ENCODE results near the gene JOSD2.

JOSD2 gene

GRCh38 chr19:50551034-50551714 lies 40.2 kb upstream of the JOSD2 start:
- H3K36me3 ChIP-seq (replicated peaks; ENCODE audit: insufficient read depth, low read length) = no peaks in the 10 kb centered on the region

GRCh38 chr19:50550594-50550966 lies 39.6 kb upstream of the JOSD2 start:
- no peaks in the 10 kb centered on the region for H4K20me1 ChIP-seq (ENCODE audit: insufficient read depth, low read length)
- H3K9me3 ChIP-seq (replicated peaks; ENCODE audit: insufficient read depth, low read length) = no peaks in the 10 kb centered on the region
- no peak overlapping the region for H3K27ac ChIP-seq (ENCODE audit: low read length)
- H3K9ac ChIP-seq (ENCODE audit: low read length) = no peak overlapping the region
- H3K36me3 ChIP-seq (replicated peaks; ENCODE audit: insufficient read depth, low read length) = no peaks in the 10 kb centered on the region
- no peak overlapping the region for H3K4me3 ChIP-seq (ENCODE audit: low read length)
- peaks cover 89% of the 10 kb centered on the region for H3K27me3 ChIP-seq (replicated peaks; ENCODE audit: insufficient read depth, low read length)
- no peak overlapping the region for H3K4me2 ChIP-seq (ENCODE audit: low read depth, low read length)
- H3K4me1 ChIP-seq (ENCODE audit: low read length) = no peaks in the 10 kb centered on the region
- H2AFZ ChIP-seq (ENCODE audit: low read length) = no peak overlapping the region
- H3K9me2 ChIP-seq (replicated peaks; ENCODE audit: insufficient read depth, low read length) = no peaks in the 10 kb centered on the region
- no peaks in the 10 kb centered on the region for H3F3A ChIP-seq (ENCODE audit: insufficient read depth, low read length)
- TF ChIP-seq EZH2phosphoT487 (IDR thresholded peaks at IDR 0.05; ENCODE audit: low read length) (no peak), CTCF (IDR thresholded peaks at IDR 0.05; ENCODE audit: low read length) (no peak), EZH2 (optimal IDR thresholded peaks at IDR 0.05; ENCODE audit: low read depth, low read length) (no peak)
- DNase-seq = no peak
- H3K79me2 ChIP-seq (ENCODE audit: low read length) = no peaks in the 10 kb centered on the region

More at GRCh38 chr19:50551034-50551714, 40.2 kb upstream of the JOSD2 start:
- Histone ChIP-seq H3K79me2 (ENCODE audit: low read length) (no peaks in the 10 kb centered on the region), H3K27ac (ENCODE audit: low read length) (no peak overlapping the region), H3K9ac (ENCODE audit: low read length) (no peak overlapping the region), H3K27me3 (replicated peaks; ENCODE audit: insufficient read depth, low read length) (peaks cover 93% of the 10 kb centered on the region), H3K9me2 (replicated peaks; ENCODE audit: insufficient read depth, low read length) (no peaks in the 10 kb centered on the region), H3K4me2 (ENCODE audit: low read depth, low read length) (no peak overlapping the region), H2AFZ (ENCODE audit: low read length) (no peak overlapping the region), H4K20me1 (ENCODE audit: insufficient read depth, low read length) (no peaks in the 10 kb centered on the region), H3K9me3 (replicated peaks; ENCODE audit: insufficient read depth, low read length) (no peaks in the 10 kb centered on the region), H3K4me1 (ENCODE audit: low read length) (no peaks in the 10 kb centered on the region), H3F3A (ENCODE audit: insufficient read depth, low read length) (no peaks in the 10 kb centered on the region), H3K4me3 (ENCODE audit: low read length) (no peak overlapping the region)
- no peak for TF ChIP-seq CTCF (IDR thresholded peaks at IDR 0.05; ENCODE audit: low read length)
- TF ChIP-seq EZH2 (optimal IDR thresholded peaks at IDR 0.05; ENCODE audit: low read depth, low read length) = no peak
- no peak for TF ChIP-seq EZH2phosphoT487 (IDR thresholded peaks at IDR 0.05; ENCODE audit: low read length)
- no peak for DNase-seq

GRCh38 chr19:50549927-50550593 lies 39.1 kb upstream of the JOSD2 start:
- no peak overlapping the region for H3K4me2 ChIP-seq (ENCODE audit: low read depth, low read length)

More at GRCh38 chr19:50549927-50550593, 39.1 kb upstream of the JOSD2 start:
- Histone ChIP-seq H3K9ac (ENCODE audit: low read length) (no peak overlapping the region), H3K4me3 (ENCODE audit: low read length) (no peak overlapping the region), H3K27ac (ENCODE audit: low read length) (no peak overlapping the region), H3K27me3 (replicated peaks; ENCODE audit: insufficient read depth, low read length) (peaks cover 87% of the 10 kb centered on the region), H4K20me1 (ENCODE audit: insufficient read depth, low read length) (no peaks in the 10 kb centered on the region), H3K36me3 (replicated peaks; ENCODE audit: insufficient read depth, low read length) (no peaks in the 10 kb centered on the region), H3K9me3 (replicated peaks; ENCODE audit: insufficient read depth, low read length) (no peaks in the 10 kb centered on the region), H3K9me2 (replicated peaks; ENCODE audit: insufficient read depth, low read length) (no peaks in the 10 kb centered on the region), H3F3A (ENCODE audit: insufficient read depth, low read length) (no peaks in the 10 kb centered on the region), H3K79me2 (ENCODE audit: low read length) (no peaks in the 10 kb centered on the region), H2AFZ (ENCODE audit: low read length) (no peak overlapping the region), H3K4me1 (ENCODE audit: low read length) (no peaks in the 10 kb centered on the region)
- no peak for DNase-seq
- TF ChIP-seq EZH2phosphoT487 (IDR thresholded peaks at IDR 0.05; ENCODE audit: low read length) = no peak
- no peak for TF ChIP-seq EZH2 (optimal IDR thresholded peaks at IDR 0.05; ENCODE audit: low read depth, low read length)
- no peak for TF ChIP-seq CTCF (IDR thresholded peaks at IDR 0.05; ENCODE audit: low read length)
